ENCODE data around the gene PTRHD1.

PTRHD1 gene

GRCh38 chr2:24787532-24787931, 5.7 kb downstream of the PTRHD1 start:
- DNase-seq (ENCODE audit: low read depth) = no peak
- TF ChIP-seq, protein P1, sequence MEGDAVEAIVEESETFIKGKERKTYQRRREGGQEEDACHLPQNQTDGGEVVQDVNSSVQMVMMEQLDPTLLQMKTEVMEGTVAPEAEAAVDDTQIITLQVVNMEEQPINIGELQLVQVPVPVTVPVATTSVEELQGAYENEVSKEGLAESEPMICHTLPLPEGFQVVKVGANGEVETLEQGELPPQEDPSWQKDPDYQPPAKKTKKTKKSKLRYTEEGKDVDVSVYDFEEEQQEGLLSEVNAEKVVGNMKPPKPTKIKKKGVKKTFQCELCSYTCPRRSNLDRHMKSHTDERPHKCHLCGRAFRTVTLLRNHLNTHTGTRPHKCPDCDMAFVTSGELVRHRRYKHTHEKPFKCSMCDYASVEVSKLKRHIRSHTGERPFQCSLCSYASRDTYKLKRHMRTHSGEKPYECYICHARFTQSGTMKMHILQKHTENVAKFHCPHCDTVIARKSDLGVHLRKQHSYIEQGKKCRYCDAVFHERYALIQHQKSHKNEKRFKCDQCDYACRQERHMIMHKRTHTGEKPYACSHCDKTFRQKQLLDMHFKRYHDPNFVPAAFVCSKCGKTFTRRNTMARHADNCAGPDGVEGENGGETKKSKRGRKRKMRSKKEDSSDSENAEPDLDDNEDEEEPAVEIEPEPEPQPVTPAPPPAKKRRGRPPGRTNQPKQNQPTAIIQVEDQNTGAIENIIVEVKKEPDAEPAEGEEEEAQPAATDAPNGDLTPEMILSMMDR (IDR thresholded peaks at IDR 0.05; ENCODE audit: low read length, missing control alignments) = no peak

GRCh38 chr2:24785671-24786321, 7.4 kb downstream of the PTRHD1 start:
- no peak for DNase-seq (ENCODE audit: low read depth)
- H3K4me3 ChIP-seq (replicated peaks; ENCODE audit: low read depth, low read length) = no peak overlapping the region
- TF ChIP-seq, protein P1 (IDR thresholded peaks at IDR 0.05; ENCODE audit: low read length, missing control alignments) = no peak

More at GRCh38 chr2:24787532-24787931, 5.7 kb downstream of the PTRHD1 start:
- H3K4me3 ChIP-seq (replicated peaks; ENCODE audit: low read depth, low read length) = no peak overlapping the region

- no peak for DNase-seq (ENCODE audit: low read depth)
- TF ChIP-seq, protein P1 (IDR thresholded peaks at IDR 0.05; ENCODE audit: low read length, missing control alignments) = no peak
- H3K4me3 ChIP-seq (replicated peaks; ENCODE audit: low read depth, low read length) = no peak overlapping the region
Observed at GRCh38 chr2:24783641-24784040, 9.6 kb downstream of the PTRHD1 start.

- TF ChIP-seq, protein P1 (IDR thresholded peaks at IDR 0.05; ENCODE audit: low read length, missing control alignments) = no peak
- no peak for DNase-seq (ENCODE audit: low read depth)
- no peak overlapping the region for H3K4me3 ChIP-seq (replicated peaks; ENCODE audit: low read depth, low read length)
Observed at GRCh38 chr2:24779116-24779515, 14.1 kb downstream of the PTRHD1 start.

GRCh38 chr2:24774373-24774772, 18.8 kb downstream of the PTRHD1 start:
- DNase-seq (ENCODE audit: low read depth) = no peak
- TF ChIP-seq, protein P1 (IDR thresholded peaks at IDR 0.05; ENCODE audit: low read length, missing control alignments) = no peak
- no peak overlapping the region for H3K4me3 ChIP-seq (replicated peaks; ENCODE audit: low read depth, low read length)

DNA sequence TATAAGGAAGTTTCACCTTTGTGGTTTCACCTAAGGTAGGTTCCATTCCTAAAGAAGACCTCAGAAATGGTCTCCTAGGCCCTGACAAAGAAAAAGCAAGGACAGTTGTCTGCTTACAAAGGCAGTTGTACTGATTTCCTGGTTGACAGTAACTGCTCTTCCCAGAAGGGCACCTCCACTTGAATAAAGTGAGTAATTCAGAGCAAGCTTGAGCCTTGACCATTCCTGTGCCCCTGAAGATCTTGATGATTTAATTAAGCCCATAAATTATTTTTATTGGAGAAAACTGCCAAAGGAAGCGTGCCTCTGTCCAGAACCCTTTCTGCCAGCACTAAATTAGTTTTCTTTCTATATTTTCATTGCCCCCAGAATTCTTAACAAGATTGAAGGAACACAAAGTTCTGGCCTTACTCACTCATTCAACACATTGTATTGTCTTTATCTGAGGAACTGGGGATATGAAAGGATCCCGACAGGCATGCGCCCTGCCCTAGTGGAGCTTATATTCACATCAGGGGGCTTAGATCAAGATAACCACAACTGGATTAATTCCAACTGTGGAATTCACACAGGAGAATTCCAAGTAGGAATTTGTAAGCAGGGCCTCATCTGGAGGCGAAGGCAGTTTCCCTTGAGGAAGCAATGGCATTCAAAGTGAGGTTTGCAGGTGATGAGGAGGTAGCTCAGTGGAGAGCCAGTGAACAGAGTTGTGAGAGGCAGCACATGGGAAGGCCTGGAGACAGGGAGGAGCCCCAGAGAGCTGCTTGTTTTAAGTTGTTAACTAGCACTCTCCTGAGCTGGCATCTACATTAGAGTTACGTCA, 21.2 kb downstream of the PTRHD1 start:
- TF ChIP-seq, protein P1 (IDR thresholded peaks at IDR 0.05; ENCODE audit: low read length, missing control alignments) = no peak
- no peak for DNase-seq (ENCODE audit: low read depth)
- no peak overlapping the region for H3K4me3 ChIP-seq (replicated peaks; ENCODE audit: low read depth, low read length)
